NCI-H1105 (cell line): ENCODE results near the gene CEACAM6.
"Not testable (repeated sequence)": the region's sequence is repeated elsewhere in the genome, so short reads cannot be mapped to it uniquely, and the experiment has no call there.

Experiments used
- DNase-seq: peaks from one replicate; lab custom pipeline; 2025; lab: John Stamatoyannopoulos, UW

Gene CEACAM6

DNA sequence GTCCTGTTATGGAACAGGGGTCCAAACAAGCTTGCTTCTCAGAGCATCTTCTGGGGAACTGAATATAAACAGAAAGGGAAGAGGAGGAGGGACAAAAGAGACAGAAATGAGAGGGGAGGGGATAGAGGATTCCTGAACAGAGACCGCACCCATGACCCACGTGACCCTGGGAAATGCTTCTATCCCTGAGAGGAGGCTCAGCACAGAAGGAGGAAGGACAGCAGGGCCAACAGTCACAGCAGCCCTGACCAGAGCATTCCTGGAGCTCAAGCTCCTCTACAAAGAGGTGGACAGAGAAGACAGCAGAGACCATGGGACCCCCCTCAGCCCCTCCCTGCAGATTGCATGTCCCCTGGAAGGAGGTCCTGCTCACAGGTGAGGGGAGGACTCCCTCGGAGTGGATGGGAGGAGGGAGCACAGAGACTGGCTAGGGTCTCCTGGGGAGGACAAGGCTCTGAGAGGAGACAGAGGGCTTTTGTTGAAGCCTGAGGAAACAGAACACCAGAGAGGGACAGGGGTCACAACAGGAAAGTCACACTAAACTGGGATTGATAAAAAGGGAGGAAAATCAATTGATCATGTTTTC lies at the start of gene CEACAM6:
Gene CEACAM6, plus strand, starts transcription at position 203 of the 586 bp plus-strand sequence. Its CDS starts 109 bp downstream, at position 312.
- DNase-seq: no peak

DNA sequence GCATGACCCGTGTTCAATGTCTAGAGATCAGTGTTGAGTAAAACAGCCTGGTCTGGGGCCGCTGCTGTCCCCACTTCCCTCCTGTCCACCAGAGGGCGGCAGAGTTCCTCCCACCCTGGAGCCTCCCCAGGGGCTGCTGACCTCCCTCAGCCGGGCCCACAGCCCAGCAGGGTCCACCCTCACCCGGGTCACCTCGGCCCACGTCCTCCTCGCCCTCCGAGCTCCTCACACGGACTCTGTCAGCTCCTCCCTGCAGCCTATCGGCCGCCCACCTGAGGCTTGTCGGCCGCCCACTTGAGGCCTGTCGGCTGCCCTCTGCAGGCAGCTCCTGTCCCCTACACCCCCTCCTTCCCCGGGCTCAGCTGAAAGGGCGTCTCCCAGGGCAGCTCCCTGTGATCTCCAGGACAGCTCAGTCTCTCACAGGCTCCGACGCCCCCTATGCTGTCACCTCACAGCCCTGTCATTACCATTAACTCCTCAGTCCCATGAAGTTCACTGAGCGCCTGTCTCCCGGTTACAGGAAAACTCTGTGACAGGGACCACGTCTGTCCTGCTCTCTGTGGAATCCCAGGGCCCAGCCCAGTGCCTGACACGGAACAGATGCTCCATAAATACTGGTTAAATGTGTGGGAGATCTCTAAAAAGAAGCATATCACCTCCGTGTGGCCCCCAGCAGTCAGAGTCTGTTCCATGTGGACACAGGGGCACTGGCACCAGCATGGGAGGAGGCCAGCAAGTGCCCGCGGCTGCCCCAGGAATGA lies 48.4 kb upstream of the CEACAM6 start:
- DNase-seq: peak; percentile 23

DNA sequence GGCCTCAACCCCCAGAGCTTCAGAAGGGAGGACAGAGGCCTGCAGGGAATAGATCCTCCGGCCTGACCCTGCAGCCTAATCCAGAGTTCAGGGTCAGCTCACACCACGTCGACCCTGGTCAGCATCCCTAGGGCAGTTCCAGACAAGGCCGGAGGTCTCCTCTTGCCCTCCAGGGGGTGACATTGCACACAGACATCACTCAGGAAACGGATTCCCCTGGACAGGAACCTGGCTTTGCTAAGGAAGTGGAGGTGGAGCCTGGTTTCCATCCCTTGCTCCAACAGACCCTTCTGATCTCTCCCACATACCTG lies 47.9 kb upstream of the CEACAM6 start:
- no peak for DNase-seq

DNA sequence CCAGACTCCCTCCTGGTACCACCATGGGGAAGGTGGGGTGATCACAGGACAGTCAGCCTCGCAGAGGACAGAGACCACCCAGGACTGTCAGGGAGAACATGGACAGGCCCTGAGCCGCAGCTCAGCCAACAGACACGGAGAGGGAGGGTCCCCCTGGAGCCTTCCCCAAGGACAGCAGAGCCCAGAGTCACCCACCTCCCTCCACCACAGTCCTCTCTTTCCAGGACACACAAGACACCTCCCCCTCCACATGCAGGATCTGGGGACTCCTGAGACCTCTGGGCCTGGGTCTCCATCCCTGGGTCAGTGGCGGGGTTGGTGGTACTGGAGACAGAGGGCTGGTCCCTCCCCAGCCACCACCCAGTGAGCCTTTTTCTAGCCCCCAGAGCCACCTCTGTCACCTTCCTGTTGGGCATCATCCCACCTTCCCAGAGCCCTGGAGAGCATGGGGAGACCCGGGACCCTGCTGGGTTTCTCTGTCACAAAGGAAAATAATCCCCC lies 47.4 kb upstream of the CEACAM6 start:
- DNase-seq: no peak

DNA sequence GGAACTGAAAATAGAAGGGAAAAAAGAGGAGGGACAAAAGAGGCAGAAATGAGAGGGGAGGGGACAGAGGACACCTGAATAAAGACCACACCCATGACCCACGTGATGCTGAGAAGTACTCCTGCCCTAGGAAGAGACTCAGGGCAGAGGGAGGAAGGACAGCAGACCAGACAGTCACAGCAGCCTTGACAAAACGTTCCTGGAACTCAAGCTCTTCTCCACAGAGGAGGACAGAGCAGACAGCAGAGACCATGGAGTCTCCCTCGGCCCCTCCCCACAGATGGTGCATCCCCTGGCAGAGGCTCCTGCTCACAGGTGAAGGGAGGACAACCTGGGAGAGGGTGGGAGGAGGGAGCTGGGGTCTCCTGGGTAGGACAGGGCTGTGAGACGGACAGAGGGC lies 46.8 kb upstream of the CEACAM6 start, which contains the start of gene CEACAM5:
Gene CEACAM5, plus strand, starts transcription at position 146 of the 400 bp plus-strand sequence. Its CDS starts 106 bp downstream, at position 252.
- no peak for DNase-seq

DNA sequence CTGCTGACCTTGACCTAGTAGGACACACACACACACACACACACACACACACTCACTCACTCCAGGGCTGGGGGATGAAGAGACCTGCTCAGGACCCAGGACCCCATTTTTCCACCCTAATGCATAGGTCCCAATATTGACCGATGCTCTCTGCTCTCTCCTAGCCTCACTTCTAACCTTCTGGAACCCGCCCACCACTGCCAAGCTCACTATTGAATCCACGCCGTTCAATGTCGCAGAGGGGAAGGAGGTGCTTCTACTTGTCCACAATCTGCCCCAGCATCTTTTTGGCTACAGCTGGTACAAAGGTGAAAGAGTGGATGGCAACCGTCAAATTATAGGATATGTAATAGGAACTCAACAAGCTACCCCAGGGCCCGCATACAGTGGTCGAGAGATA lies 45.8 kb upstream of the CEACAM6 start:
- not testable (repeated sequence) for DNase-seq

DNA sequence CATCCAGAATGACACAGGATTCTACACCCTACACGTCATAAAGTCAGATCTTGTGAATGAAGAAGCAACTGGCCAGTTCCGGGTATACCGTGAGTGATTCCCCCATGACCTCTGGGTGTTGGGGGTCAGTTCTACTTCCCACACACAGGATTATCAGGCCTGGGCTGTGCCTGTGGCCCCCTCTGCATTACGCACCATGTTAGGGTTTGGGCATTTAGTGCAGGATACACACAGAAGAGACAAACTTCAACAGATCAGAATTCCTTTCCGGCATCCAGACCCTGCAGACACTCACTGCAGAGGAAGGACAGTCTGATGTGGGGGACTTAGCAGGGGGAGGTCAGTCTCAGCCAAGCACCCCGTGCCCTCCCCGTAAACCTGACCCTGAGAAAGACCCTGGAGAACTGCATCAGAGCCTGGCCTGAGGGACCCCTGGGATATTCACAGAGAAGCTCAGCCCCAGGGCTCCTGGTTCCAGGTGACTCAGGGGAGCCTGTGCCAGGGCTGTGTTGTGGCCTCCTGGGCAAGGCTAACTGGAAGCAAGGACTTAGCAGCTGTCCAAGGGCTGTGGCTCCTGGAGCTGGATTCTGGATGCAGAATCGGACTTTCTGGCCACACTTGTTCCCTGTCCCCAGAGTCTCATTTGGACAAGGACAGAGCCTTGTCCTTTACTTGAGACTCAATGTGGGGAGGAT lies 45.2 kb upstream of the CEACAM6 start:
- DNase-seq: no peak

DNA sequence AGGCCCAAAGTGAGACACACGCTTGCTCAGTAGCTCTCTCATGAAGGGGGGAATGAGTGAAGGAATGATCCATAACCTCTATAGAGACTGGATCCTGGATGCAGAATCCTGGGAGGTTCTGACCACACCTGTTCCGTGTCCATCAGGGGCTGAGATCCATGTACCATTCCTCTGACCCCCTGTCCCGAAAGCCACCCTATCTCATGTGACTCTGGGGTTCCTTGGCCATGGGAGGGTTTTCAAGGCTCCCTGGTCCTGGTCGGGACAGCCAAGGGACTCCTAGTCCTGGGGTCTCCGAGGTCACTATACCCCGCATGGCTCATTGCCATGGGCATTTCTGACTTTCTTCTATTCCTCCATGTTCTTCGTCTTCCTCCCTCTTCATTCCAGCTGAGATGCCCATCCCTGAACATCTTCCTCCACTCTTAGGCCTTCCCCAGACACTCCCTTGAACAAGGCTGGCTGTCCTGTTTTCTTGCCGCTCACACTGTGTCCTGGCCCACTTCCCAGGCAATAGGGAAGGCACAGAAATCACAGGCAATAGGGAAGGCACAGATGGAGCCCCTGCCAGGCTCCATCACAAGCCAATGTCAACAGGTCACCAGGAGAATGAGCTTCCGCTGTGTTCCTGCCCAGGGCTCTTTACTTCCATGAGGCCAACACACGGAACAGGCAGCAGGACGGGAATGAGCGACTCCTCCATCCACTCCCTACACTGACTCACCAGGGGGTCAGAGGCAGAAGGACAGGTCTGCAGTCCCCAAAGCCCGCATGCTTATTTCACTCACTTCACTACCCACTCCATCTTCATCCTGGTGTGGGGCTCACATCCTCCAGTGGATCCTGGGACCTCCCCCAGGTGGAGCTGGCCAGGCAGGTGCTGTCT lies 43.7 kb upstream of the CEACAM6 start:
- no peak for DNase-seq

DNA sequence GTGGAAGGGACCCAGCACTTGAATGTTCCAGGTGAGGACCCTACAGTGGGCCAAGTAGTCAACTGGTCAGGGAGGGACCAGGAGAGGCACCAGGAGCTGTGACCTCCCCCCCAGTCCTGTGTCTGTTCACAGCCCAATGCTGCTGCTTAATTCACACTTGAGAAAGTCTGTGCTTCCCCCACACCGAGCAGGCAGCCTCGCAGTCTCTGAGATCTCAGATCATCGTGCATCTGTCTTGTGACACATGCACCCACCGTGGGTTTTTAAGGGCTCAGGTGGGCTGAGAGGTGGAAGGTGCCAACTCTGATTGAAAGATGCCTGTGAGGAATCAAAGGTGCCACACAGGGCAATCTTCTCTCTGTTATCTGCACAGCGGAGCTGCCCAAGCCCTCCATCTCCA lies 40.7 kb upstream of the CEACAM6 start:
- DNase-seq: no peak

DNA sequence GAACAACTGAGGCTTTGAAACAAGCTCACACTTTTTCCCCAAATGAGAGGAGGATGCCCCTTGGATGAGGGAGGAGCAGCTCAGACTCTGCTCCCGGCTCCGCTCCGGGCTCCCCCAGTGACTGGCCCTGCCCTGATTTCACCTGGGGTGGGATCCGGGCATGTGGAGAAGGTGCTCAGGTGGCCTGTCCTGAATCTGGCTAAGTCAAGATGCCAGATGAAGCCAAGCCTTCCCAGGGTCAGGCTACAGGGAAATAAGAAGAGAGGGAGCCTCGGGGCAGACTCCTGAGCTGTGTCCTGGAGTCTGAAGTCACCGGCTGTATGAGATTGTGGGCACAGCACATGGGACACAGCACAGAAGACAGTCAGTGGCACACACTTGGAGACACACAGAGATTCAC lies 36.6 kb upstream of the CEACAM6 start:
- DNase-seq: no peak

DNA sequence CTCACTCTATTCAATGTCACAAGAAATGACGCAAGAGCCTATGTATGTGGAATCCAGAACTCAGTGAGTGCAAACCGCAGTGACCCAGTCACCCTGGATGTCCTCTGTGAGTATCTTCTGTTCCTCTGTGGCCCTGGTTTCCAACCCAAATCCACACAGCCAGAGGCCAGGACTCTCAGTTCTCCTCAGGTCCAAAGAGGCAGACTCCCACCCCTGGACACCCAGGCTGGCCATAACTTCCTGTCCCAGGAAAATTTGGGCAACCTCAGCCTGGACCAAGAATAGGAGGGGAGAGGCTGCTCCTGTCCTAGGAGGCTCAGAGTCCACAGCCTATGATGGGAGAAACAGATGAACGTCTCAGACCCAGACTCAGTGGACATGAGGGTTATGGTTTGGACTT lies 35.2 kb upstream of the CEACAM6 start:
- DNase-seq: no peak

DNA sequence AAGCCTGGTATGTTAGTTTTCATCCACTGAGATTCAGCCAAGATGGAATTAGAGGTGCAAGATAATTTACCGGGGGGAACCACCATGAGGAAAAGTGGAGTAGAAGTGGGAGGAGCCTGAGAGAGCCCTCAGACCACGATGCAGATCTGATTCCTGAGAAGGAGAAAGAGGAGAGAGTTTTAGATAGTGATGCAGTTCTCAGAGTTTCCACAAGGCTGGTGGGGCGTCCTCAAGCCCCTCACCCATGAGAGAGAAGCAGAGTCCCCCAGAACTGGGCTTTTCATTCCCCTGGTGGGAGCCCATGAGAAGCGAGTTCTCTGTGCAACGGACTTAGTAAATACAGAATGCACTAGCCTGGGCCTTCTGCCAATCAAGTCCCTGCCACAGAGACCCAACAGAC lies 28.8 kb upstream of the CEACAM6 start:
- no peak for DNase-seq

DNA sequence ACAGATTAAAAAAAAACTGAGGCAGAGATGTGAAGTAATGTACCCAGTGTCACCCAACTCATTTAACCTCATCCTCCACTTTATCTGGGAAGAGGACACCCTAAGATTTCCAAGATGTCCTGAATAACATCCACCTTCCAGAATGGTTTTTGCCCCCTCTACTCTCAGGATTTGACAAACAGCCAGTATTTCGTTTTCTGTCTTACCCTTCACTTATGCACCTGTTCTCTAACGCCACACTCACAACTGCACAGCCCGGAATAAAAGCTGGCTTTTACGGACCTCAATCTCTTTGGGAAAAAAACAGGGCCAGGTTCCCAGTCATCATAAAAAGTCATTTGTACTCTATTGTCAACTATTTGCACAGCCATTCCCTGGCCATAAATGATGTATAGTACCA lies 21.2 kb upstream of the CEACAM6 start:
- peak; percentile 62 for DNase-seq

DNA sequence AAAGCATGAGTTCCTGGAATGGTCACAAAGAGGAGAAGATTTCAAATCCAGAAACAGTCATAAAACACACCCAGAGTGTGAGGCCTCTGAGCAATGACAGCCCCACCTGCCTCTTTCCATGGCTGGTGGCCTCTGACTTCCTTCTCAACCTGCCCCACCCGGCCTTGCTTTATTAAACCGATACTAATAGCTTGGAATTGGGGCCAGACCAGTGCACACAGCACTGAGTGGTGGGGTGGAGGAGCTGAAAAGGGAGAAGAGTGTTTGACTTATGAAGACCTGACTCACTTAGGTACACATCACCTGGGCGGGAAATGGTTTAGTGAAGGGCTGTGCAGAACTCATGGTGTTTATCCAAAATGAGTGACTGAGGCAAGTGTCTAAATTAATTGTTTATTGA lies 20.7 kb upstream of the CEACAM6 start:
- DNase-seq: peak; percentile 62

DNA sequence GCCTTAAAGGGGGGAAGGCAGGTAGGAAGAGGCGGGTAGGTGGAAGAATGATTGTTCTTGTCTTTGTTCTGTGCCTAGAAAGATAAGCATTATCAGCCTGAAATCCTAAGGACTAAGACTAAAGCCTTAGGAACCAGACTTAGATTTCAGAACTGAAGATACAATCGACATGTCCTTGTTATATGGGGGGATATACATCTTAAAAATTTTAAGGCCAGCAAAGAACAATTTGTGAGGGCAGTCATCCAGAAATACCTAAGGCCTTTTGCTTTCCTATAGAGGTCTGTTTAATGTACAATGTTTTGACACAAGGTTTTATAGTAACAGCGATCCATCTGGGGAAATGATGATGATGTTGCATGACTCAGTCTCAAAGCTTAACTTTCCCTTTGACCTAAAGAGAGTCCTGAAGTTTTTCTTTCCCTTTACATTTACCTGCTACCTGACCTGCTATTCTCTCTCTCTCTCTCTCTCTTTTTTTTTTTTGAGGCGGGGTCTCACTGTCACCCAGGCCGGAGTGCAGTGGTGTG lies 20.2 kb upstream of the CEACAM6 start:
- DNase-seq: no peak

DNA sequence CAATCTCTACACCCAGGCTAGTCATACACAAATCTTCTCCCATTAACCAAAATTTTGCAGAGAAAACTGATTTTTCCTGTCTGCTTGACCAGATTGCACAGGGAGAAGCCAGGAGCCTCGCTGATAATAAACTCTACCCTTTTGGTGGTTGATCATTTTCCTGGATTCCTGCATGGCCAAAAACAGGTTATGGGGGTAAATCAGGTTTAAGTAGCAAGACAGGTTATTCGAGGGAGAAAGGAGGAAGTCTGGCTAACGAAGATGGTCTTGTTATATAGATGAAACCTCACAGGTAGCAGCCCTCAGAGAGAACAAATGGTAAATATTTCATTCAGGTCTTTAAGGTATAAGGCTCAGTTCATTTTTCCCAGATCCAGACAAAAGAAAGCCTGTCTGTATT lies 16.0 kb upstream of the CEACAM6 start:
- DNase-seq: no peak

DNA sequence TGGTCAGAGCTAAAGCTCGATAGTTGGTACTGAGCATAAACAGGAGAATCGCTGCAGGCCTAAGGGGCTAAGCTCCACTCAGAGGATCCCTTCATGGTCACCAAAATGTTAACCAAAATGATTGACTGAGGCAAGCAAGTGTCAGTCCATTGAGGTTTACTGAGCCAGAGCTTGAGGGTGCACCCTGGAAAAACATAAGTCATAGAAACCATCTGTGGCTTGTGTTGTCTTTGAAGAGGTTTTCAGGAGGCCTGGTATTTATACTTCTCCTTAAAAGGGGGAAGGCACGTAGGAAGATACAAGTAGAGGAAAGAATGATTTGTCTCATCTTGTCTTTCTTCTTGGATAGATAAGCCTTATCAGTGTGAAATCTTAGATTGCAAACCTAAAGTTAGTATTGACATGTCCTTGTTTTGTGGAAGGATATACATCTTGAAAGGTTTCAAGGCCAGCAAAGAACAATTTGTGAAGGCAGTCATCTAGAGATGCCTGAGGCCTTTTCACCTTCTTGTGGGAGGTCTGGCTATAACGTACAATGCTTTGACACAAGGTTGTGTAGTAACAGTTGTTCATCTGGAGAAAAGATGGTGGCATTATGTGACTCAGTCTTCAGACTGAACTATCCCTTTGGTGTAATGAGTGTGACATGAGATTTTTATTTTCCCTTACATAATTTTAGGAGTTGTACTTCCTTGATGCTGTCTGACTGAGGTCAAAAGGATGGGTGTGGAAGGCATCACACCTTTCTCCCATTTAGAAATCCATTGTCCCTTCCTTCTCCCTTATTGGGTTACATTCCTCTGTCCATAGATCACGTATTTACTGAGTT lies 14.7 kb upstream of the CEACAM6 start:
- DNase-seq: no peak

DNA sequence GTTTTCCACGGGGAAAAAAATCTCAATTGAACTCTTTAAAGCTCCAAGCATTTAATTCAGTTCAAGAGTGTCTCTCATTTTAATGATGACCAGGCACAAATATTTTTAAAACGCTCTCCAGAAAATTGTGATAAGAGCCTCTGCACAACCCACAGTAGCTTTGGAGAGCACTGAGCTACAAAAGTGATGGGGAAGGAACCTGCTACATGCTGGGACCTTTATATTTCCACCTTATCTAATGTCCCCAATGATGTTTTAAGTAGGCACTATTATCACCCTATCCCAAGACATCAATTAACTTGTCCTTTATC lies 14.1 kb upstream of the CEACAM6 start:
- DNase-seq: no peak

DNA sequence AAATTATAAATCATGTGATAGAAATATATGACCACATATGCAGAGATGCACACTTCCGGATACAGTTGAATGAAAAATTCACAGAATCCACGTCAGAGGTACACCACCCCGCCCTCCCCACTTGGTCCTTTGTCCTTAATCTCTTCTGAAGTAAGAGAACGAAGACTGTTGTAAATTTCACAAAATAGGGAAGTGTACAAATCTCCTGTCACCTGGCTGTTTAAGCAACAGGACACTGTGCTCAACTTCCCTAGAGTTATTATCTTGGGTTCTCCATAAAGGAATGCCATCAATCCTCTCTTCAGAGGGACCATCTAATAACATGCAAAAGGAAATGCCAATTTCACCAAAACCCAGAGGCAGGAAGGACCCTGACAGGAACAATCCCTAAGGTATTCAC lies 10.5 kb upstream of the CEACAM6 start:
- DNase-seq: no peak

DNA sequence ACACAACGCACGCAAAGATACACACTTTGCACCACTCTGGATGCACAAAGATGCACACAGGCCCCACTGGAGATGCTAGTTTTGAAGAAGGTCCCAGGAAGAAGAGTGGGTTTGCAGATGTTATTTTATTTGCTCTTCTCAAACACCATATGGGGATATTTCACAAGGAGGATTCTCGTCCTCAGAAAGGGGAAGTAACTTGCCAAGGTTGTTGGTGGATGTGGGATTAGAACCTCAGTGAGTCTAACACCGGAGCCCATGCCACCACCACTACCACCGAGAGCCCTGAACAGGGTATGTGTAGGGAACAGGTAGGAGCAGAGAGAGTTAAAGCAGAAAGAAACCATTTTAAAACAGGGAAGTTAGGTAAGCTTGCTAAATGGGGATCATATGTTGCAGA lies 9.6 kb upstream of the CEACAM6 start:
- no peak for DNase-seq

DNA sequence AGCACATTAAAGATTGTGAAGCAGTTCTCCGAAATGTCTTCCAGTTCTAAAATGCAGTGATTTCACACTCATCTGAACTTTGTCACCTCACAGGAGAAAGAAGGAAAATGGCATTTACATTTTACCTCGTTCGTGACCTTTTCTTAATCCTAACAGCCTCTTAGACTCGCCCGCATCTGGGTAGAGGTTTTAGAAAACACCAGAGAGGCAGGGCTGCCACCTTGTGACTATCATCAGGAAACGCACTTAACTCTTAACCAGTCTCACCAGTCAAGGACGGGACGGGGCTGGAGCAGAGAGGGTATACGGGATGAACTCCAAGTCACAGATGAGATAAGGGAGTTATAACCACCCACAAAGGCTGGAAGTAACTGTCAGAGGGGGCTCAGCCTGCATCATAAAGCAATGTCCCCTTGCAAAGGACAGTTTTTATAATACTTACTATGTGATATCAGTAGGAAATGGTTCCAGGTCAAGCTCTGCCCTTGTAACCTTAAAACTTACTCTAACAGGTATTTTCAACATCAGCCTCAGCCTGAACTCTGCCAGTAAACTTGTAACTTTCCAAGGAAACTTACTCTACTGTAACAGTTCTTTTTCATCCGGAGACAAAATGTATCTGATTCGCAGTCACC lies 8.6 kb upstream of the CEACAM6 start:
- peak; percentile 58 for DNase-seq
